ENCODE results near the gene LBX2. TPM values are rescaled to one million over a fixed set of nuclear protein-coding genes. Genes with fewer than 3 reads are reported as not detected.

The LBX2 gene
- total and polyA plus RNA-seq, 2 donors (not counting 1 experiment from before 2014, with no cell fraction given) = 0.52 to 3.0 TPM

DNA sequence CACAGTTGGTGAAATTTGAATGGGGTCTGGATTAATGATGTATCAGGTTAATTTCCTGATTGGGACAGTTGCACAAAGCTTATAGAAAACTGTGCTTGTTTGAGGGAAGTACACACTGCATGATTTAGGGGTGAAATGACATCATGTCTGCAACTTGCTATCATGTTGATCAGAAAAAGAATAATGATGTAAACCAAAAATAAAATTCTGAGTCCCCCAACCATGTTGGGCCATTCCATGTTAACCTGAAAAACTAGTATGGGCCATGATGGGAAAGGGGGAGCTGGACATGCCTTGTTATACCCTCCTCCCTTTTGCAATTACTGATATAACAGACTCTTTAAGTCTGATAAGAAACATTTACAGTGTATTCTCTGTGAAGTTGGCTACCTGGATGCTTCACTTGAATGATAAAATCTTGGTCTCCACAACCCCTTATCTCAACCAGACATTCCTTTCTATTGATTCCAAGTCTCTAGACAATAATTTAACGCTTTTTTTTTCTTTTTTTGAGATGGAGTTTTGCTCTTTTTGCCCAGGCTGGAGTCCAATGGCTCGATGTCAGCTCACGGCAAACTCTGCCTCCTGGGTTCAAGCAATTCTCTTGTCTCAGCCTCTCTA is 48.7 kb downstream of the LBX2 start:
- Histone ChIP-seq H3K79me2 (ENCODE audit: control insufficient read depth, insufficient read depth, low read length) (peaks cover 2% of the 10 kb centered on the region), H3K27me3 (ENCODE audit: control insufficient read depth, insufficient read depth, low read length) (no peaks in the 10 kb centered on the region), H3K4me2 (ENCODE audit: extremely low read depth, insufficient read depth, low read length) (no peak overlapping the region), H4K20me1 (ENCODE audit: control insufficient read depth, extremely low read depth, insufficient read depth, low read length) (no peaks in the 10 kb centered on the region), H3K4me1 (ENCODE audit: control insufficient read depth, extremely low read depth, insufficient read depth, low read length) (peaks cover 5% of the 10 kb centered on the region), H3K27ac (ENCODE audit: insufficient read depth, low read length) (no peak overlapping the region), H3K9me3 (ENCODE audit: control insufficient read depth, insufficient read depth, low read depth, low read length) (no peaks in the 10 kb centered on the region), H3K36me3 (ENCODE audit: control insufficient read depth, insufficient read depth, low read length) (no peaks in the 10 kb centered on the region), H2AFZ (ENCODE audit: low read length) (no peak overlapping the region), H3K4me3 (replicated peaks in 1 of 4; ENCODE audit: control extremely low read depth in 1 of 4, insufficient read depth in 1 of 4, low read depth in 3 of 4, low read length in 4 of 4) (no peak overlapping the region), H3K9ac (ENCODE audit: insufficient read depth, low read length) (no peak overlapping the region)
- no peak for DNase-seq (ENCODE audit: low read depth in 2 of 2)
- TF ChIP-seq, protein P1, sequence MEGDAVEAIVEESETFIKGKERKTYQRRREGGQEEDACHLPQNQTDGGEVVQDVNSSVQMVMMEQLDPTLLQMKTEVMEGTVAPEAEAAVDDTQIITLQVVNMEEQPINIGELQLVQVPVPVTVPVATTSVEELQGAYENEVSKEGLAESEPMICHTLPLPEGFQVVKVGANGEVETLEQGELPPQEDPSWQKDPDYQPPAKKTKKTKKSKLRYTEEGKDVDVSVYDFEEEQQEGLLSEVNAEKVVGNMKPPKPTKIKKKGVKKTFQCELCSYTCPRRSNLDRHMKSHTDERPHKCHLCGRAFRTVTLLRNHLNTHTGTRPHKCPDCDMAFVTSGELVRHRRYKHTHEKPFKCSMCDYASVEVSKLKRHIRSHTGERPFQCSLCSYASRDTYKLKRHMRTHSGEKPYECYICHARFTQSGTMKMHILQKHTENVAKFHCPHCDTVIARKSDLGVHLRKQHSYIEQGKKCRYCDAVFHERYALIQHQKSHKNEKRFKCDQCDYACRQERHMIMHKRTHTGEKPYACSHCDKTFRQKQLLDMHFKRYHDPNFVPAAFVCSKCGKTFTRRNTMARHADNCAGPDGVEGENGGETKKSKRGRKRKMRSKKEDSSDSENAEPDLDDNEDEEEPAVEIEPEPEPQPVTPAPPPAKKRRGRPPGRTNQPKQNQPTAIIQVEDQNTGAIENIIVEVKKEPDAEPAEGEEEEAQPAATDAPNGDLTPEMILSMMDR (conservative IDR thresholded peaks at IDR 0.05 in 1 of 2, IDR thresholded peaks at IDR 0.05 in 1 of 2; ENCODE audit: low read depth in 1 of 2, low read length in 2 of 2) = no peak
- no peak for TF ChIP-seq EZH2 (IDR thresholded peaks at IDR 0.05; ENCODE audit: low read length, missing control alignments)

DNA sequence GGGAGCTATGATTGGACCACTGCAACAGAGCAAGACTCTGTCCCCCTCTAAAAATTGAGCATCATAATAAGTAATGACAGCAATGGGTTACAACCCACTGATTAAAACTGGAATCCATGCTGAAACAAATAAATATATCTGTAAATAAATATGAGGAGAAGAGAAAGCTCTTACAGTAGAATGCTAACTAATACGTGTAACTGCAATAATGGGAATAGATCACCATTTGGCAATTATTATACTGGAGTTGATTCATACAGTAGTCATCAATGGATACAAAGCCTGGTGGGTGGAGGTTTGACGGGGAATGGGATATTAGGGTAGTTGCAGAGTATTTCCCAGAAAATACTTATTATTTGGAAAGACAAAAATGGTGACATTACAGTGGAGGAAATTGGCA is 50.6 kb downstream of the LBX2 start:
- H2AFZ ChIP-seq (ENCODE audit: low read length) = no peak overlapping the region
- no peak overlapping the region for H3K9ac ChIP-seq (ENCODE audit: insufficient read depth, low read length)
- no peaks in the 10 kb centered on the region for H3K9me3 ChIP-seq (ENCODE audit: control insufficient read depth, insufficient read depth, low read depth, low read length)
- no peak overlapping the region for H3K27ac ChIP-seq (ENCODE audit: insufficient read depth, low read length)
- H3K79me2 ChIP-seq (ENCODE audit: control insufficient read depth, insufficient read depth, low read length) = no peaks in the 10 kb centered on the region
- no peak overlapping the region for H3K4me3 ChIP-seq (replicated peaks in 1 of 4; ENCODE audit: control extremely low read depth in 1 of 4, insufficient read depth in 1 of 4, low read depth in 3 of 4, low read length in 4 of 4)
- no peaks in the 10 kb centered on the region for H3K27me3 ChIP-seq (ENCODE audit: control insufficient read depth, insufficient read depth, low read length)
- TF ChIP-seq, protein P1 (conservative IDR thresholded peaks at IDR 0.05 in 1 of 2, IDR thresholded peaks at IDR 0.05 in 1 of 2; ENCODE audit: low read depth in 1 of 2, low read length in 2 of 2) = no peak
- no peak for TF ChIP-seq EZH2 (IDR thresholded peaks at IDR 0.05; ENCODE audit: low read length, missing control alignments)
- H3K36me3 ChIP-seq (ENCODE audit: control insufficient read depth, insufficient read depth, low read length) = no peaks in the 10 kb centered on the region
- H3K4me1 ChIP-seq (ENCODE audit: control insufficient read depth, extremely low read depth, insufficient read depth, low read length) = no peaks in the 10 kb centered on the region
- no peak overlapping the region for H3K4me2 ChIP-seq (ENCODE audit: extremely low read depth, insufficient read depth, low read length)
- DNase-seq (ENCODE audit: low read depth in 2 of 2) = no peak
- no peaks in the 10 kb centered on the region for H4K20me1 ChIP-seq (ENCODE audit: control insufficient read depth, extremely low read depth, insufficient read depth, low read length)

Other genes starting within 250 kb of the LBX2 start
- under 0.01 and 0.17 TPM in 2 replicates for gene SLC4A5, start 156.2 kb downstream of the LBX2 start, total RNA-seq
- gene SLC4A5, start 156.2 kb downstream of the LBX2 start, polyA plus RNA-seq = 0.12 and 0.19 TPM in 2 replicates
- gene DCTN1, start 119.3 kb downstream of the LBX2 start, total RNA-seq = 157 and 228 TPM in 2 replicates
- gene DCTN1, start 119.3 kb downstream of the LBX2 start, polyA plus RNA-seq = 133 and 193 TPM in 2 replicates
- 0.77 and 1.5 TPM in 2 replicates for gene C2orf81, start 78.0 kb downstream of the LBX2 start, total RNA-seq
- 0.25 and 0.37 TPM in 2 replicates for gene C2orf81, start 78.0 kb downstream of the LBX2 start, polyA plus RNA-seq
- gene WDR54, start 77.9 kb downstream of the LBX2 start, total RNA-seq = 23.9 and 27.1 TPM in 2 replicates
- 24.3 and 34.0 TPM in 2 replicates for gene WDR54, start 77.9 kb downstream of the LBX2 start, polyA plus RNA-seq
- gene RTKN, start 57.7 kb downstream of the LBX2 start, total RNA-seq = 11.8 and 16.0 TPM in 2 replicates
- gene RTKN, start 57.7 kb downstream of the LBX2 start, polyA plus RNA-seq = 8.3 and 10.0 TPM in 2 replicates
- gene INO80B, start 44.5 kb downstream of the LBX2 start, total RNA-seq = 13.0 and 14.9 TPM in 2 replicates
- 6.9 TPM in 2 replicates for gene INO80B, start 44.5 kb downstream of the LBX2 start, polyA plus RNA-seq
- 48.8 and 78.1 TPM in 2 replicates for gene WBP1, start 41.2 kb downstream of the LBX2 start, total RNA-seq
- gene WBP1, start 41.2 kb downstream of the LBX2 start, polyA plus RNA-seq = 43.8 and 45.8 TPM in 2 replicates
- 49.1 and 56.0 TPM in 2 replicates for gene MOGS, start 34.2 kb downstream of the LBX2 start, total RNA-seq
- gene MOGS, start 34.2 kb downstream of the LBX2 start, polyA plus RNA-seq = 37.1 and 39.5 TPM in 2 replicates
- gene MRPL53, start 26.9 kb downstream of the LBX2 start, total RNA-seq = 38.0 and 45.4 TPM in 2 replicates
- 30.1 and 33.9 TPM in 2 replicates for gene MRPL53, start 26.9 kb downstream of the LBX2 start, polyA plus RNA-seq
- gene CCDC142, start 16.6 kb downstream of the LBX2 start, total RNA-seq = 18.5 and 21.3 TPM in 2 replicates
- 3.8 and 5.3 TPM in 2 replicates for gene CCDC142, start 16.6 kb downstream of the LBX2 start, polyA plus RNA-seq
- 7.7 and 10.7 TPM in 2 replicates for gene TTC31, start 16.5 kb downstream of the LBX2 start, total RNA-seq
- 11.8 and 12.7 TPM in 2 replicates for gene TTC31, start 16.5 kb downstream of the LBX2 start, polyA plus RNA-seq
- 31.3 and 35.5 TPM in 2 replicates for gene PCGF1, start 8.1 kb upstream of the LBX2 start, total RNA-seq
- gene PCGF1, start 8.1 kb upstream of the LBX2 start, polyA plus RNA-seq = 23.8 and 25.4 TPM in 2 replicates
- under 0.01 TPM in 1 of 2 replicates, not detected in the other for gene TLX2, start 14.8 kb upstream of the LBX2 start, total RNA-seq
- not detected in 2 replicates for gene TLX2, start 14.8 kb upstream of the LBX2 start, polyA plus RNA-seq
- not detected in 2 replicates for gene DQX1, start 26.6 kb upstream of the LBX2 start, total RNA-seq
- gene DQX1, start 26.6 kb upstream of the LBX2 start, polyA plus RNA-seq = not detected in 2 replicates
- gene AUP1, start 30.1 kb upstream of the LBX2 start, total RNA-seq = 70.4 and 73.7 TPM in 2 replicates
- 54.0 and 81.3 TPM in 2 replicates for gene AUP1, start 30.1 kb upstream of the LBX2 start, polyA plus RNA-seq
- gene HTRA2, start 30.3 kb upstream of the LBX2 start, total RNA-seq = 45.7 and 47.8 TPM in 2 replicates
- gene HTRA2, start 30.3 kb upstream of the LBX2 start, polyA plus RNA-seq = 18.8 and 25.4 TPM in 2 replicates
- 12.6 and 26.4 TPM in 2 replicates for gene LOXL3, start 54.3 kb upstream of the LBX2 start, total RNA-seq
- 13.7 and 20.6 TPM in 2 replicates for gene LOXL3, start 54.3 kb upstream of the LBX2 start, polyA plus RNA-seq
- gene DOK1, start 55.1 kb upstream of the LBX2 start, total RNA-seq = 25.7 and 31.7 TPM in 2 replicates
- 11.4 and 12.6 TPM in 2 replicates for gene DOK1, start 55.1 kb upstream of the LBX2 start, polyA plus RNA-seq
- not detected in 2 replicates for gene M1AP, start 148.7 kb upstream of the LBX2 start, total RNA-seq
- gene M1AP, start 148.7 kb upstream of the LBX2 start, polyA plus RNA-seq = 0.07 TPM in 1 of 2 replicates, not detected in the other
- 5.1 and 9.4 TPM in 2 replicates for gene SEMA4F, start 154.6 kb upstream of the LBX2 start, total RNA-seq
- gene SEMA4F, start 154.6 kb upstream of the LBX2 start, polyA plus RNA-seq = 5.9 and 7.3 TPM in 2 replicates